Measurements from ENCODE around the gene GPBAR1.

GPBAR1 gene

DNA sequence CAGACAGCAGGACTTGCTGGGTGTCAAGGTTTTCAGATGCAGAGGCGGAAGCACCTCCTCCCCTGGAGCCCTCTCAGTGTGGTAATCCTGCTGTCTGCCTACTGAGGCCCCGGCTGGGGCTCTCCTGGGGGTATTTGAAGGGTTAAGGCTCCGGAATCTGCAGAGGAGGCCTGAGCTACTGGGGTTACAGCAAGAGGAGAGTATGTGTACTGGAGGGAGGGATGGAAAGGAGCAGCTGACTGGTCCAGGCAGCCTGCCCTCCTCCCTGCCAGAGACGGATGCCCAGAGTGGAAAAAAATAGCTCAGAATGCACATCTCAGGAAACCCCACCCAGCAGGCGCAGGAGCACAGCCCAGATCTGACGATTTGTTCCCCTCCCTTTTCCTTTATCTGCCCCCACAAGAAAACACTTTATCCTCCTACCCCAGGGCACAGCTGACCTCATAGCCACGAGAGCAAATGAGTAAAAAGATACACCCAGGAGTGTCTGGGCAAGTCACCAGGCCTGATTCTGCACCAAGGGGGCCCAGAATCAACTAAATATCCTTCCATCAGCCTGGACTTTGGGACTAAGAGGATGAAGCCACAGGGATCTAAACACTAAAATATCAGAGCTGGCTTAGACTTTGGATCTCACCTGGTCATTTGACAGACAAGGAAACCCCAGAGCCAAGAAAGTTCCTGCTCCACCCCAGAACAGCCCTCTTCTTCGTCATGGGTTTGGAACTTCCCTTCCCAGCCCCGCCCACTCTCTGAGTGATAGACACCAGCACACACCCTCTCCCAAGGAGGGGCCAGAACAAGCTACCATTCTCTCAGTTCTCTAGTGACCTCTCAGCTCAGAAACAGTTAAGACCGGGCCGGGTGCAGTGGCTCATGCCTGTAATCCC lies 26.0 kb downstream of the GPBAR1 start:
- DNase-seq: peak; percentile 77

DNA sequence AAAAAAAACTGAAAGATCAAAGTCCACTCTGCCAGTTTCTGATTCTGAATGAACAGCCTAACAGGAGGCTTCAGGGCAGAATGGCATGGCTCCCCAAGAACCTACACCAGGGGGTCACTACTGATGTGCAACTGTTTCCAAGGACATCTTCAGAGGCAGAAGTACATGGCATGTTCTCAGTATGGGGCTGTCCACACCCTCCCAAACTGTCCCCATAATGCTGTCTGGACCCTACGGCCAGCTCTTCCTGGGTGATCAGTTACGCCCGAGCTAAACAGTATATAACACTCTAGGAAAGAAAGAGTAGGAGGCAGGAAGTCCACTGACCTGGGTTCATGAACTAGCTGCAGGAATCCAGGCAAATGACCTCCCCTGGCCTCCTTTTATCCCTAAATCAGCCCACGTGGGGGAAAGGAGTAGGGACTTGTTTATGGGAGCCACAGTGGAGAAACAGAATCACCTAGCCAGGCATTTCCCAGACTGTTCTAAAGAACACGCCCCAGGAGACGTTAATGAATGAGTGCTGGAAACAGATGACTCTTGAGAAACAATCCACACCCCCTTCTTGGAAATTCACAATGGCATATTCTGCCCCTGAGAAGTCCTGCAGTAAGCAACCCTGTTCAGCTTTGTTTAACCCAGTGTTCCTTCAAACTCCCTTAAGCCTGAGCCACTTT lies 29.0 kb downstream of the GPBAR1 start:
- DNase-seq: no peak

DNA sequence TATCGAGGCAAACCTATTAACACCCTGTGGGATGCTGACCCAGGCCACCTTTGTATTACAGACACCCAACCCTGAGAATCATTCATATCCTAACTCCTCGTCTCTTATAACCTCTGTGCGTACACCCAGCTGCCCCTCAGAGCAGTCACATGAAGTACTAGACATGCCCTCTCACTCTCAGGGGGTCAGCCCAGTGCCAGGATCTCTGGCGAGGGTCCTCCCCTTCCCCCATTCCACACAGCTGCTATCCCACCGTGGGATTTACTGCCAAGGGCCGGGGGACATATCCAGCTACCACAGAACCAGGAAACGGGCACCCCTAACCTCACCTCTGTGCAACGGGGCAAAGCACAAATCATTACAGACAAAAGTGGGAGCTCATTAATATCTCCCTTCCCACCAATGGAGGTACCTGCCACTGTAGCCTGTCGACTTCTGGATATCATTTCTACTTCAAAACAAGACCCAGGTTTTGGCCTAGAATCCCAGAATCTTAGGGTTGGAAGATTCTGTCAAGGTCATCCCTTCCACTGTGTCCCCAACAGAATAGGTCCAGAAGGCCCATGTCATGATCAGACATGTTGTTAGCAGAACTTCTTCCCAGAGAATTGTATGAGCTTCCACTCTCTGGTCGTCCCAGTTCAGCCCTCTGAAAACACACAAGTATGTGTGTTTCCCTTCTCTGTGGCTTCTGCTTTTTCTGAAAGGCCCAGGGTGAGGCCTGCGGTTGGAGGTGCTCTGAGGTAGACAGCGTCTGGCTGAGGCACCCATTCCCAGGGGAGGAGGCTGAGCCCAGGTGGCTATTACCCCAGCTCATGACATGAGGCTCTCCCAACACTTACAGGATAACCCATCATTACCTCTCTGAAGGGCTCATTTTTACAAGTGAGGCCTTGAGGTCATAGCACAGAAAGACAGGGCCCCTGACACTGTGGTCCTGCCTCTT lies 29.8 kb downstream of the GPBAR1 start:
- peak; percentile 68 for DNase-seq

DNA sequence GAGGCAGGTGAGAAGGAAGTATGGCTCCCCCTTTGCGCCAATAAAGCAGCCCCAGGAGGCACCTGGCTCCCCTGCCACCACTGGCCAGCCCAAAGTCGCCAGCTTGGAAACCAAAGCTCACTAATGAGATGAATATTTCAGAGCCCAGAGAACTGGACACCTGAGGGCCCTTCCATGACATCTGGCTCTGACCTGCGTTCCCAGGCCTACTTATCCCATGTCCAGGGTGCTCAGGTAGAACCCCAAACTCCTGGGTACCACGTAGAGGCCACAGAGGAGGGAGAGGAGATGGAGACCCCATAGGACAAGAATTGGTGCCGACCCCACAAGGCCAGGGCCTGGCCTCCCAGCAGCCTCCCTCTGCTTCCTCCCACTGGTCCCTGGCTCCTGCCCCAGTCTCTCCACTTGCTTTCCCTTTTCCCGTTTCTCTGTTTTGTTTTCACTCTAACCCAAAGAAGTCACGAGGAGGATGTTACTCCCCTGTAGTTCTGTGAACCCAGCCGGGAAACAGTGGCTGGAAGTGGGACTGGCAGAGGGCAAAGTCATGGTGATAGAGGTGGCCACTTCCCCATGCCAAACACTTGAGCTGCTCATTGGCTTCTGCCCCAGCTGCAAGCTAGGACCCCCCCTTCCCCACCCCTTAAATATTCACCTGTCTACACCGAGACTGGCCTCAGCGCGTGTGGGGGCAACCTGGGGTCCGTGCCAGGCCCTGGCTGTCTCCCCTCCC lies 30.7 kb downstream of the GPBAR1 start:
- peak; percentile 30 for DNase-seq

DNA sequence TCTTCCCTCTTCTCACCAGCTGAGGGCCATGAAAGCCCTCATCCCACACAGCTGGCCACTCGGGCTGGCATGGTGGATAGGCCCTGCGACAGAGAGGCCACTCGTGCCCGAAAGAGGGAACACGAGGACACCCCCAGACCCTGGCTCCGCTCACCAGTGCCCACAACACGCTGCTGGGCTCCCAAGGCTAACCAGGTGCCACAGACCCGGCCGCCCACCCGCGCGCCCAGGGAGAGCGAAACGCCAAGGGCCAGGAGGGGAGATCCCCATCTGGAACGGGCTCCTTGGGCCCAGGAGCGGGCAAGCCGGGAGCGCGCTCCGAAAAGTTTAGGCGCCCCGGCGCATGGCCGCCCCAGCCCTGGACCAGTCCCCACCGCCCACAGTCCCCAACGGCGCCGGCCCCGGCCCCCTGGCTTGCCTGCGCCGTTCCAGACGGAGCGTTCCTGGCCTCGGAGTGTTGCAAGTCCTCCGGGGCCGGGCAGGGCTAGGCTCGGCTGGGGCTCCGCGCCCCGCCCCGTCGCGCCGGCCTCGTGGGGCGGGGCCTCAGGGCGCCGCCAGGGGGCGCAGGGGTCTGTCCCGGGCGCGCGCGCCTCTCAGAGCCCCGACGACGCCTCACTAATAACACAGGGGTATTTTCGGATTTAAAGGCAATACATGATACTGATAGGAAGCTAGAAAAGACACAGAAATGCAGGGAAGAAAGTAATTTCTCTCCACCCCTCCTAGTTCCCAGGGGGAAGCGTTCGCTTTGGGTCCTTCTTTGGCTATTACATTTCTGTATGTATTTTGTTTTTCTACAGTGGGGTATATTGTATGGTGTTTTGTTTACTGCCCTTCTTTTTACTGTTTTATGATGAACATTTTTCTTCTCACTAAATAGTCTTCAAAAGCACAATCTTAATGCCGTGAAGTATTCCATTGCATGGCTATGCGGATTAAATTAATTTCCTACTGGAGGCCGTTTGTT lies 31.5 kb downstream of the GPBAR1 start, which contains the start of gene TMBIM1:
TMBIM1 (minus strand) TSS at position 456 of the 967 bp plus-strand sequence. CDS start 10,362 bp downstream, outside the sequence.
- DNase-seq: peak; percentile 84

DNA sequence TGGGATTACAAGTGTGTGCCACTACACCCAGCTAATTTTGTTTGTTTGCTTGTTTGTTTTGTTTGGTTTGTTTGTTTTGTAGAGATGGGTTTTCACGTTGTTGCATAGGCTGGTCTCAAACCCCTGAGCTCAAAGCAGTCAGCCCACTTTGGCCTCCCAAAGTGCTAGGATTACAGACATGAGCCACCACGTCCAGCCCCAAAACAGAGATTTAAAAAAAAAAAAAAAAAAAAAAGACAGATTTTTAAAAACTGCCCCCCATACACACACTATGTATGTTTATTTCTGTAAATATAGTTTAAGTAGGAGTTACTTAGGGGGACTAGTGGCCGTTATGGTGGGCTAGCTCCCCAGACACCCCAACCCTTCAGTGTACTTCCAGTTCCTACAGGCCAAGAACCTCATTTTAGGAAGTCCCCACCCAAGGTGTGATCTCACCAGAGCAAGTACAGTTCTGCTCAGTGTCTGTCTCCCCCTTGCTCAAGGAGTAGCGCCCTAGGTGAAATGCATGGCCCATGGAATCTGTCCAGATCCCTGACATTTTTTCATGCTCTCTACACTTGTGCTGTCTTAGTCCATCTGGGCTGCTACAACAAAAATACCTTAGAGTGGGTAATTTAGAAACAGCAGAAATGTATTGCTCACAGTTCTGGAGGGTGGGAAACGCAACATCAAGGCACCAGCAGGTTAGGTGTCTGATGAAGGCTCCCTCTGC lies 33.1 kb downstream of the GPBAR1 start:
- DNase-seq: no peak

DNA sequence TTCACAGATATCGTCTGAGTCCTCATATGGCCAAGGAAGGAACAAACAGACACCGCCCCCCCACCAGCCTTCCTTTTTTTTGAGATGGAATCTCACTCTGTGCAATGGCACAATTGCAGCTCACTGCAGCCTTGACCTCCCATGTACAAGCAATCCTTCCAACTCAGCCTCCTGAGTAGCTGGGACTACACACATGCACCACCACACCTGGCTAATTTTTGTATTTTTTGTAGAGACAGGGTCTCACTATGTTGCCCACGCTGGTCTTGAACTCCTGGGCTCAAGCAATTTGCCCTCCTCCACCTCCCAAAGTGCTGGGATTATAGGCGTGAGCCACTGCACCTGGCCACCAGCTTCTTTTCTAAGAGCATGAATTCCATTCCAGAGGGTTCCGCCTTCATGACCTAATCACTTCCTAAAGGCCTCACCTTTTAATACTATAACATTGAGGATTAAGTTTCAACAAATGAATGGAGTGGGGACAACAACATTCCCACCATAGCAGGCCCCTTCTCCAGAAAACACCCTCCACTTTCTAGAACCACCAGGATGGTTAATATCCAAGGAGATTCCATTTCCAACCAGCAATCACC lies 33.7 kb downstream of the GPBAR1 start:
- DNase-seq: no peak

DNA sequence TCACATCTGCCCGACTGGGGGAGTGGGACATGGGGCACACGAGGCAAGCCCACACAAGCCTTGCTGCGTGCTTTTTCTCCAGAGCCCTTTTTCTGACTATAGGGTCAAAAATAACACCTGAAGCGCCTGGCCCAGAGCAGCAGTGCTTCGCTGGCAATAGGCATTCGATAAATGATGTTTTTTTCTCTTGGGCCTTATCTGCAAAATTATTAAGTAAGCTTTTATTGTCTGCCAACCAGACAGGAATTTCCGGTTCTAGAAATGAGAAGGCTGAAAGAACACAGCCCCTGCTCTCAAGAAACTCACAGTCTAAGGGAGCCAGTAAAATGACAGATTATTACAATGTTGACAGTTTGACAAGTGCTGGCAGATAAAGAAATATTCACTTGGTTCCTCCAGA lies 34.2 kb downstream of the GPBAR1 start:
- DNase-seq: no peak

DNA sequence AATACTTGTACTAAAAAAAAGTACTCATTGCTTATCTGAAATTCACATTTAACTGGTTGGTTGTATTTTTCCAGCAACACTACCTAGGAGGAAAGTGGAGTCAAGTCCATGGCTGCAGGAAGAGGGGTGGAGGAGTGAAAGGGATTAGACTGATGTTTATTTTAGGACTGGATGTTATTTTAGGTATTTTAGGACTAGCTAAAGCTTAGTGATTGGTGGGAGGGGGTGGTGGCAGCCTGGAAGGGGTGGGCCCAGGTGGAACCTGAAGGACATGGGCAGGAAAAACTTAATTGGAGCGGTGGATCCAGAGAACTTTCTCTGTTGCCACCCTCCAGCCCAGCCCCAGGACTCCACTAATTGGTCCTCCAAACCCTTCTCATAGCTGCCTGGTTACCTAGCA lies 35.4 kb downstream of the GPBAR1 start:
- DNase-seq: no peak

DNA sequence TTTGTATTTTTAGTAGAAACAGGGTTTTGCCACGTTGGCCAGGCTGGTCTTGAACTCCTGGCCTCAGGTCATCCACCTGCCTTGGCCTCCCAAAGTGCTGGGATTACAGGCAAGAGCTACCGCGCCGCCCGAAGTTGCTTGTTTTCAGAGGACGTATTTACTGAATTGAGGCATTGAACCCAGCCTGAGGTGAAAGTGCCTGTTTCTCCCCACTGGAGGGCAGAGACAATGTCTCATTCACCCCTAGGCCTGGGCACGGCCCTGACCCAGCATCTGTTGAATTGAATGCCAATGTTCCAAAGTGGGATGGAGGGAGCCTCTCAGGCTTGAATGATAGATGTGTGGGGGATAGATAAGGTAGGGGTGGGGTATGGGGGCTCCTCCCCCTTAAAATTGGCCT lies 36.0 kb downstream of the GPBAR1 start:
- DNase-seq: no peak

DNA sequence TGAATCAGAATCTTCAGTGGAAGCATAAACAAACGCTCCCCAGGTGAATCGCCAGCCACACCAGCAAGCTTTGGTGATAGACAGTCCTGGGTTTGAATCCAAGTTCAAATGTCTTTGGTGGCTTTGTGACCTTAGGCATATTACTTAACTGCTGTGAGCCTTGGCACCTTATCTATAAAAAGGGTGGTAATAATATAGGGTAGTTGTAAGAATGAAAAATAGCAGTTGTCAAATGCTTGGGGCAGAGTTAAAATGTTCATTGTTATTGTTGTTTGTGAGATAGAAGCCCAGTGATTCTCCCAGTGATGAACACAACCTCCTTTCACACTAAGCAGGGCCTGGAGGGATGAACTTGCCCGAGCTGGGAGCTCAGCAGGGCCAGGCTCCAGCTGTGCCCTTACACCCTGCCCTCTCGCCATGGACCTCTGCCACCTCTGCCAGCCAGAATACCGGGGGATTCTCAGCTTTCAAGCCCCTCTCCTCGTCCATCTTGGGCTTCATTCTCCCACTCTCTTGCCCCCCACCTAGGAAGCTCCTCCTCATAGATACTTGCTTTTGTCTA lies 37.6 kb downstream of the GPBAR1 start:
- no peak for DNase-seq

DNA sequence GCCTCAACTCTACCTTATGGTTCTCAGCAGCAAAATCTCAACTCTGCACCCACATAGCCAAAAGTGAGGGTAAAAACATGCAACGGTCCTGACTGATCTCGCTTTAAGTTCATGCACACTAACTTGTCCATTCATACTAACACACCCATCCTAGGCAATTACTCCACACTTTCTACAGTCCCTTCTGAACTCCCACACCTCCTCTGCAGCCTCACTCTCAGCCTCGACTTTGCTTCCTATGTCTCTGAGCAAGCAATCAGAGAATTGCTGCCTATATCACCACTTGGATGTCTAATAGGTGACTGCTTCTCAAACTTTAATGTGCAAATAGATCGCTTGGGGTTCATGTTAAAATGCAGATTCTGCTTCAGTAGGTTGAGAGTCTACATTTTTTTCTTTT lies 39.3 kb downstream of the GPBAR1 start:
- no peak for DNase-seq

DNA sequence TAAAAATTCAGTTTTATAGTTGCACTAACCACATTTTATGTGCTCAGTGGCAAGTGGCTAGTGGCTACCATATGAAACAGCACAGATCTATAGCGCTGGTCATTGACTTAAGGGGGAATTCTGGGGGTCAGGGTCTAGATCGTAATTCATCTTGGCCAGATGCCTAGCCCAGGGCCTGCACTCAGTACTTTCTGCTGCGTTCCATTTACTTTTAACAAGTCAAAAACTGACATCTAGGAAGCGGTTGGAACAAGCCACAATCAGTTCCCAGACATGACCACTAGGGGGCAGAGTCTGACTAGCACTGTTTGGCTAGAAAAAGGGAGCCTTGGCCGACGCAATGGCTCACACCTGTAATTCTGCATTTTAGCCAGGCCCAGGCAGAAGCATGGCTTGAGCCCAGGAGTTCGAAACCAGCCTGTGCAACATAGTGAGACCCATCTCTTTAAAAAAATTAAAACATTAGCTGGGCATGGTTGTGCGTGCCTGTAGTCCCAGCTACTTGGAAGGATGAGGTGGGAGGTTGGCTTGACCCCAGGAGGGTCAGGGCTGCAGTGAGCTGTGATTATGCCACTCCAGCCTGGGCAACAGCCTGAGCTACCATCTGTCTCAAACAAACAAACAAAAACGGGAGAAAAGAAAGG lies 40.5 kb downstream of the GPBAR1 start:
- DNase-seq: peak; percentile 91

DNA sequence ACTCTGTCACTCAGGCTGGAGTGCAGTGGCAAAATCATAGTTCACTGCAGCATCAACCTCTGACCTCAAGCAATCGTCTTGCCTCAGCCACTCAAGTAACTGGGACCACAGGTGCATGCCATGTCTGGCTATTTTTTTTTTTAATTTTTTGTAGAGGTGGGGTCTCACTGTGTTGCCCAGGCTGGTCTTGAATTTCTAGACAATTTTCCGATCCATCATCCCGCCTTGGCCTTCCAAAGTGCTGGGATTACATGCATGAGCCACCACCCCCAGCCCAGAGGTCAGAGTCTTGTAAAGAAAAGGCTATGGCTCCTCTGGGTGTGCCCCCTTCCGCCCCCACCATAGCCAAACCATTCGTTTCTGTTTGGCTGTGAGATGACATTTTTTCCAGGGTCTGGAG lies 44.6 kb downstream of the GPBAR1 start:
- DNase-seq: no peak

DNA sequence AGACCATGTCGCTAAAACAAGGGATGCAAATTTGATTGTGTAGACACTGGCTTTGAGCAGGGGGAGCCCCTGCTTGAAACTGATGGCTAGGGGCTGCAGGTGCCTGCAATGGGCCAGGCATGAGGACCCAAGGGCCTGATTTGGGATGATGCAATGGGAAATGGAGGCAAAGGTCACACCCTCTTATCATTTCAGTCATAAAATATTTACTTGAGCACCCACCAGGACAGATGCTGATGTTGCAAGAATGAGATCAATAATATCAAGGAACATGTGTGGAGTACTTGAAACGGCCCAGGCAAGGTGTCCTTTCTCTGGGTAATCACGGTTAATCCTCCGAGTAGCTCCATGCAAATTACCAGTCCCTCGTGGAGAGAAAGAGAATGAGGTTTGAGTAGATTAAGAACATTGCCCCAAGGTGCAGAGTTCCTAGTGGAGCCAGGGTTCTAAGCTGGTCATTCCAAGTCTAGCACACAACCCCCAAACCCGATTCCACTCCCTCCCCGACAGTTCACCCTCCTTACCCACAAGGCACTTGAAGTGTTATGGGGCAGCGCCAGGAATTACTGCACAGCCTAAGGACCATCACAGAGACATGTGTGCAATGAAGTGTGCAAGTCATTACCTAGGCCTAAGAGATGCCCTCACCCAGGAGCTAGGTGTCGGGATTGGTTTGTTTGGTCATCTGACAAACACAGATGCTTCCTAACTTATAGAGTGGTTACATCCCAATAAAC lies 45.5 kb downstream of the GPBAR1 start:
- no peak for DNase-seq

DNA sequence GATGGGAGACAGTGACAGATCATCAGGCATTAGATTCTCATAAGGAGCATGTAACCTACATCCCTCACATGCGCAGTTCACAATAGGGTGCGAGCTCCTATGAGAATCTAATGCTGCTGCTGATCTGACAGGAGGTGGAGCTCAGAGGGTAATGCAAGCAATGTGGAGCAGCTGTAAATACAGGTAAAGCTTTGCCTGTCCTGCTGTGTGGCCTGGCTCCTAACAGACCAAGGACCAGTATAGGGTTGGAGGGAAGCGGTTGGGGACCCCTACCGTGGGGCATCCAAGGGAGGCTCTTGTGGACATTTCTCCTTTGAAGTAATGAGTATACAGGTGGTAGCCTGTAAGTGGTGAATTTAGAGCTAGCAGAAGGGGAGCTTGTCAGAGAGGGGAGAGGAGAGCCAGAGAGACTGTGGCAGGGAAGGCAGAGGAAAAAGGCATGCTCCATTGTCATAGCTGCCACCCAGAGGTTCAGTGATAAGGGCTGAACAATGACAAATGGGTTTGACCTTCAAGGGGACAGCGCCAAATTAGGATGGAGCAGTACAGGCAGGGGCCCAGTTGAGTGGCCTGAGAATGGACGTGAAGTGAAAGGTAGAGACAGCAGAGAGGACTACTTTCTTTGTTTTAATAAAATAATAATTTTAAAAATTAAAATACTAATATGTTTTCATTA lies 46.7 kb downstream of the GPBAR1 start:
- DNase-seq: no peak

DNA sequence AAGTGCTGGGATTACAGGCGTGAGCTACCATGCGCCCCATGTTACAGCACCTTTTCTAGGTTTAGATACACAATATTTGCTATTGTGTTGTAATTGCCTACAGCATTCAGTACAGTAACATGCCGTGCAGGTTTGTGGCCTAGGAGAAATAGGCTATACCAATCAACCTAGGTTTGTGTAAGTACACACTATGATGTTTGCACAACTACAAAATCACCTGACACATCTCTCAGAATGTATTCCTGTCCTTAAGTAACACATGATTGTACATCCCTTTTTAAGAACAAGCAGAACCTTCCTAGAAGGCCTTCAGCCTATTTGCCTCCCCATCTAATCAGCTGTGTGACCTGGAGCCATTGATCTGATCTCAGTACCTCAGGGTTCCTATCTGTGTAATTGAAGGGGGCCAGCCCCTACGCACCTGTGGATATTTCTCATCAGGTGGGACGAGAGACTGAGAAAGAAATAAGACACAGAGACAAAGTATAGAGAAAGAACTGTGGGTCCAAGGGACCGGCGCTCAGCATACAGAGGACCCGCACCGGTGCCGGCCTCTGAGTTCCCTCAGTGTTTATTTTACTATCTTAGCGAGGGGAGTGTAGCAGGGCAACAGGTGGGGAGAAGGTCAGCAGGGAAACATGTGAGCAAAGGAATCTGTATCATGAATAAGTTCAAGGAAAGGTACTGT lies 50.2 kb downstream of the GPBAR1 start:
- DNase-seq: no peak
